ENCODE results near the gene CCDC12. TPM values are rescaled to one million over a fixed set of nuclear protein-coding genes. Genes with fewer than 3 reads are reported as not detected.
A peak's percentile ranks its signal among the peaks of the same experiment; 100 is the strongest.

CCDC12 gene
- total and polyA plus RNA-seq, 9 of the 15 experiments (the other 6 are each of a cell fraction or from before 2014, with no cell fraction given): 8.9 to 201 (median 86.9) TPM

GRCh38 chr3:46947981-46948791 lies 28.4 kb downstream of the CCDC12 start (continued):
- TF ChIP-seq GABPB1 (CRISPR knock-in tag; IDR thresholded peaks at IDR 0.05) (no peak), TFAP4 (CRISPR knock-in tag; IDR thresholded peaks at IDR 0.05; ENCODE audit: borderline replicate concordance) (peak; percentile 84), RHOXF2B (CRISPR knock-in tag; conservative IDR thresholded peaks at IDR 0.05) (0 out of 2 replicates have a peak, but pooled peaks have one; percentile 58), POLR2H (tag; IDR thresholded peaks at IDR 0.05; ENCODE audit: low read depth) (no peak), SUPT5H (IDR thresholded peaks at IDR 0.05) (no peak; the same call in 1 of the 2 replicates), STAG1 (CRISPR knock-in tag; IDR thresholded peaks at IDR 0.05; ENCODE audit: borderline replicate concordance) (no peak), SMAD1 (IDR thresholded peaks at IDR 0.05; ENCODE audit: low read depth, low read length, partially characterized antibody) (no peak), ZFX (CRISPR knock-in tag; IDR thresholded peaks at IDR 0.05) (peak; percentile 9; the same call in 1 of the 2 replicates), TRIM25 (IDR thresholded peaks at IDR 0.05; ENCODE audit: borderline replicate concordance) (no peak), FOXM1 (IDR thresholded peaks at IDR 0.05; ENCODE audit: low read depth) (peak; percentile 14; the same call in 1 of the 2 replicates), FOXM1 (CRISPR knock-in tag; IDR thresholded peaks at IDR 0.05; ENCODE audit: low read depth) (no peak), HNRNPL (IDR thresholded peaks at IDR 0.05; ENCODE audit: low read depth, low read length) (no peak), CUX1 (CRISPR knock-in tag; IDR thresholded peaks at IDR 0.05) (no peak), PHF21A (IDR thresholded peaks at IDR 0.05; ENCODE audit: borderline replicate concordance, low read depth) (no peak), ZNF121 (CRISPR knock-in tag; conservative IDR thresholded peaks at IDR 0.05) (no peak), ARID2 (IDR thresholded peaks at IDR 0.05) (no peak), TGIF2 (CRISPR knock-in tag; IDR thresholded peaks at IDR 0.05) (no peak), E2F6 (IDR thresholded peaks at IDR 0.05; ENCODE audit: borderline replicate concordance in 1 of 2, extremely low read depth in 1 of 2, insufficient read depth in 1 of 2, insufficient read length in 1 of 2, low read depth in 1 of 2, low read length in 1 of 2, poor library complexity in 1 of 2, severe bottlenecking in 1 of 2) (peak in 1 of 2 experiments; percentile 23), ARHGAP35 (IDR thresholded peaks at IDR 0.05; ENCODE audit: partially characterized antibody) (no peak)
